ENCODE measurements around the gene SATB2. TPM values are rescaled to one million over a fixed set of nuclear protein-coding genes. Genes with fewer than 3 reads are reported as not detected.

SATB2 gene
- total and polyA plus RNA-seq, 8 donors, result 0.50 to 184 (median 1.4) TPM

DNA sequence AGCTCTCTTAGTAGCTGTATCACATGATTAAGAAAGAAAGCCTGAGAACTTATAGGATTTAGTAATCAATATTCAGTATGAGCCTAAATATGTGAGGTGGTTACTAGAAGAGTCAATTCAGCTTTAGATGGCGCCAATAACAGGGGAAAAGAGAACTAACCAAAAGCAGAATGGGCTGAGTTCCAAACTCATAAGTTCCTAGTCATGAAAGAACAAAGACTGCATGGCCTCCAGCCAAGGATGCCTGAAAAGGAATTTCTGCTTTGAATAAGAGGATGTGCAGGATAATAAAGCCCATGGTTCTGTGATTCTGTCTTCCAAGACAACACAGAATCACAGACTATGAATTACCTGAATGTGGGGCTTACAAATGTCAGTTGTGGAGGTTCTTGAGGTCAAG, 196.5 kb downstream of the SATB2 start:
- H3K4me3 ChIP-seq, result no peak overlapping the region
- TF ChIP-seq POLR2AphosphoS5 (IDR thresholded peaks at IDR 0.05) (no peak), EP300 (IDR thresholded peaks at IDR 0.05) (no peak), CTCF (IDR thresholded peaks at IDR 0.05) (no peak), POLR2A (IDR thresholded peaks at IDR 0.05) (no peak)
- peak in 1 of 2 donors; percentile 27 for DNase-seq
- intact Hi-C loops (cut with DNase I; ENCODE audit: low total_unique reads), result no loop called here
- no peak overlapping the region for H3K27ac ChIP-seq
- no peaks in the 10 kb centered on the region for H3K27me3 ChIP-seq
- no peaks in the 10 kb centered on the region for H3K36me3 ChIP-seq
- WGBS, 5 donors, result 38 to 52% (median 38%) methylated on average over 1 of the region's 1 CpG
- H3K4me1 ChIP-seq, result no peaks in the 10 kb centered on the region
- H3K9me3 ChIP-seq, result peaks cover 8 to 47% (median 25%) of the 10 kb centered on the region in 4 donors

DNA sequence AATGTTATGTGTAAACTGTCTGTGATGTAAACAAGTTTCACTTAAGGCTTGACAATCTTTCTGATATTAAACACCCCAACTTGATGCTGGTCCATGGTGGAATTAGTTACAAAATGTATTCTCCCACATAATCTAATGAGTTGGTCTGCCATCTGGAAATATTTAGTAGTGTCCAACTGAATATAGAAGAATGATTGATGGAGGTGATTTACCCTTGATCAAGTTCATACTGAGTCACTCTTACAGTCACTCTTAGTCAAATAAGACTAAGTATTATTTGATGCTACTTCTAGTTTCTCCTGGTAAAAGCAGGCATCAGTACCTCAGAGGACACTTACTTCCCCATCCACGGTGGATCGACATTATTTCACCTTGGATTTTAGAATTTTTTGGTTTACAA, 198.1 kb downstream of the SATB2 start:
- Histone ChIP-seq H3K27ac (no peak overlapping the region), H3K36me3 (no peaks in the 10 kb centered on the region), H3K9me3 (peaks cover 8 to 42% (median 25%) of the 10 kb centered on the region in 4 donors), H3K4me1 (no peaks in the 10 kb centered on the region), H3K4me3 (no peak overlapping the region), H3K27me3 (no peaks in the 10 kb centered on the region)
- WGBS, 5 donors, result 46 to 98% (median 88%) methylated on average over 2 of the region's 2 CpGs
- no peak for TF ChIP-seq POLR2AphosphoS5 (IDR thresholded peaks at IDR 0.05)
- no peak for TF ChIP-seq EP300 (IDR thresholded peaks at IDR 0.05)
- TF ChIP-seq POLR2A (IDR thresholded peaks at IDR 0.05), result no peak
- no peak for TF ChIP-seq CTCF (IDR thresholded peaks at IDR 0.05)
- no peak for DNase-seq
- intact Hi-C loops (cut with DNase I; ENCODE audit: low total_unique reads), result no loop called here

DNA sequence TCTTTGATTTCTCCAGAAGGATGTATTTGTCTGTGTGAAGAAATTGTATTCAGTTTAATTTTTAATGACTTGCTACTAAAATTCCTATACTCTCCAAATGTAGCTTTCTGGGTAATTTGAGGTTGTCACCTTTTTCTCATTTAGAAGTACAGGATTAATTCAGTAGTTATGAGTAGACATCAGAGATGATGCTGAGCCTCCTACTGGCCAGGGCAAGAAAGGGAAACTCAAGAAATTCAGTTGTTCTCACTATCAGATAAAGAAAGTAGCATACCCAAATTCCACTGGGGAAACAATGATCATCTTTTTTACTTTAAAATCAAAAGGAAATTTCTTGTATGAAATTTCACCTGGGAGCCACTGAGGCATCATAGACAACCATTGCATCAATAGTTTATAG, 199.4 kb downstream of the SATB2 start:
- DNase-seq, result no peak
- Histone ChIP-seq H3K4me3 (no peak overlapping the region), H3K27me3 (no peaks in the 10 kb centered on the region), H3K36me3 (no peaks in the 10 kb centered on the region), H3K9me3 (peaks cover 6 to 30% (median 19%) of the 10 kb centered on the region in 4 donors), H3K4me1 (no peaks in the 10 kb centered on the region), H3K27ac (no peak overlapping the region)
- intact Hi-C loops (cut with DNase I; ENCODE audit: low total_unique reads), result no loop called here
- no peak for TF ChIP-seq EP300 (IDR thresholded peaks at IDR 0.05)
- TF ChIP-seq POLR2A (IDR thresholded peaks at IDR 0.05), result no peak
- TF ChIP-seq CTCF (IDR thresholded peaks at IDR 0.05), result no peak
- TF ChIP-seq POLR2AphosphoS5 (IDR thresholded peaks at IDR 0.05), result no peak

GRCh38 chr2:199257261-199258224, 200.2 kb downstream of the SATB2 start:
- intact Hi-C loops (cut with DNase I; ENCODE audit: low total_unique reads), result no loop called here
- WGBS, 5 donors, result 76 to 79% (median 79%) methylated on average over 7 of the region's 7 CpGs
- Histone ChIP-seq H3K27ac (no peak overlapping the region), H3K27me3 (no peaks in the 10 kb centered on the region), H3K4me3 (no peak overlapping the region), H3K4me1 (no peaks in the 10 kb centered on the region), H3K36me3 (no peaks in the 10 kb centered on the region), H3K9me3 (peaks cover 0 to 23% (median 12%) of the 10 kb centered on the region in 4 donors)
- DNase-seq, result no peak
- TF ChIP-seq POLR2AphosphoS5 (IDR thresholded peaks at IDR 0.05) (no peak), CTCF (IDR thresholded peaks at IDR 0.05) (no peak), POLR2A (IDR thresholded peaks at IDR 0.05) (no peak), EP300 (IDR thresholded peaks at IDR 0.05) (no peak)

Data from stomach (tissue), 9 donors.